GM12872 (cell line): Measurements from ENCODE around the gene PRSS38.

ENCODE experiments used
- TF ChIP-seq, protein P1 (sequence below): IDR thresholded peaks from 3 replicates; pipeline ENCODE4 v1.5.1; 2011; ENCODE audit warnings: low read depth, mild to moderate bottlenecking, low read length, moderate library complexity; ENCODE audit not compliant: insufficient read depth

Gene PRSS38

GRCh38 chr1:227880342-227880924 is 65.0 kb downstream of the PRSS38 start:
- TF ChIP-seq, protein P1, sequence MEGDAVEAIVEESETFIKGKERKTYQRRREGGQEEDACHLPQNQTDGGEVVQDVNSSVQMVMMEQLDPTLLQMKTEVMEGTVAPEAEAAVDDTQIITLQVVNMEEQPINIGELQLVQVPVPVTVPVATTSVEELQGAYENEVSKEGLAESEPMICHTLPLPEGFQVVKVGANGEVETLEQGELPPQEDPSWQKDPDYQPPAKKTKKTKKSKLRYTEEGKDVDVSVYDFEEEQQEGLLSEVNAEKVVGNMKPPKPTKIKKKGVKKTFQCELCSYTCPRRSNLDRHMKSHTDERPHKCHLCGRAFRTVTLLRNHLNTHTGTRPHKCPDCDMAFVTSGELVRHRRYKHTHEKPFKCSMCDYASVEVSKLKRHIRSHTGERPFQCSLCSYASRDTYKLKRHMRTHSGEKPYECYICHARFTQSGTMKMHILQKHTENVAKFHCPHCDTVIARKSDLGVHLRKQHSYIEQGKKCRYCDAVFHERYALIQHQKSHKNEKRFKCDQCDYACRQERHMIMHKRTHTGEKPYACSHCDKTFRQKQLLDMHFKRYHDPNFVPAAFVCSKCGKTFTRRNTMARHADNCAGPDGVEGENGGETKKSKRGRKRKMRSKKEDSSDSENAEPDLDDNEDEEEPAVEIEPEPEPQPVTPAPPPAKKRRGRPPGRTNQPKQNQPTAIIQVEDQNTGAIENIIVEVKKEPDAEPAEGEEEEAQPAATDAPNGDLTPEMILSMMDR, result no peak

GRCh38 chr1:227883073-227883520 is 67.6 kb downstream of the PRSS38 start:
- TF ChIP-seq, protein P1, result no peak

DNA sequence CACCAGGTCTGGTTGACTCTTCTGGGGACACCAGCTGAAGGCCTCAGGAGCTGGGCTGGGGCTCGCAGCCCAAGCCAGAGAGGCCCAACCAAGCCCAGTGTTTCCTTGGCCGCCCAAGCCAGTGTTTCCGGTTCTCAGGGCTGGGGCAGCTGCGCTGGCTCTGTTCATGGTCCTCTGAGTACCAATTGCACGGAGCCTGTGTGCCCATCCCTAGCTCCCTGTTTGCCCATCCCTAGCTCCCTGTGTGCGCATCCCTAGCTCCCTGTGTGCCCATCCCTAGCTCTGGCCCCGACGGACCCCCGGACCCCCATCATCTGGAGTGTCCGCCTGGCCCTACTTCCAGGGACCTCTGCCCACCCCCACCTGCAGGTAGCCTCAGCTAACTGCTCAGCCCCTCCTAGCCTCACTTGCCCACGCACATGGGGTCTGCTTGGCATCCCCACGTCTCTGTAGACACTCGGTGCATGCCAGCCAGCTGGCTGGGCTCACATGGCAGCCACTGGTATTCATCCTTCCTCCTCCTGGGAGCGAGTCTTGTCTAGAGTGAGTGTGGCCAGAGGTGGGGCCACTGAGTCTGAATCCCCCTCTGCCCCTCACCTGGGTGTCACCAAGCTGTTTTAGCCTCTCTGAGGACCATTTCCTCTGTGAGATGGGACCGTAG is 68.3 kb downstream of the PRSS38 start:
- TF ChIP-seq, protein P1, result no peak

GRCh38 chr1:227884370-227885134 is 69.1 kb downstream of the PRSS38 start:
- TF ChIP-seq, protein P1, result no peak

- TF ChIP-seq, protein P1, result no peak
These were observed 69.7 kb downstream of the PRSS38 start for GRCh38 chr1:227885135-227885647.

DNA sequence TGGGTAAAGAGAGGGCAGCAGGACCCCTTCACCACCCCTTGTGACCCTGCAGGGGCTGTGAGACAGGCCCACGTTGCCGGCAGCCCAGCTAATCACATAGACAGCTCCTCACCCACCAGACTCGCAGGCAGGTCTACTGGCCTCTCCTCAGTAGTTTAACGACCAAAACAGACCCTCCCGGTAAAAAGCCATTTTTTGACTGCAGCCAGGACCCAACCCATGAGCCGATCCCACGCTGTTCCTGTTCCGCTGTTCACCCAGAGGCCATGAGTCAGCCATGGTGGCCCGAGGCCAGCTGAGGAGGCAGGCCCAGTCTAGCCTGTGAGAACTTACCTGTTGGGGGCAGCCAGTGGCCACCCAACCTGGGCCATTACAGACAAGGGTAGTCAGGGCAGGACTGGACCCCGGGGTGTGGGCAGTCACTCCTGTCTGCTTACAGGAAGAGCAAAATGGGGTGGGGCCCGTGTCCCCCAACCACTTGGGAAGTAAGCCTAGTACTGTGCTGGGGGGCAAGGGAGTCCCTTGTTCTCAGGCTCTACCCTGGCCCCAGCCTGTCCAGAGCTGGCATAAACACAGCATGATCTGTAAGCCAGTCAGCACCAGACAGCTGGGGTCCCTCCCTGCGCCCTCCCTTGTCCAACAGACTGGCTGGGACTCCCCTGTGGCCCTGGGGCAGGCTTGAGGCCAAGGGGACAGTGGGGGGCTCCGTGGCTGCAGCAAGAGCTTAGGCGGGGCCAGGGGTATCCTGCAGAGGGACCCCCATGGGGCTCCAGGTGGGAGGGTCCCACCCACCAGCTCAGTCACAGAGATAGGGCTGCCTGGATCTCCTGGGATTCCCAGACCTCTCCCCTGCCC is 70.4 kb downstream of the PRSS38 start:
- TF ChIP-seq, protein P1, result no peak
